ENCODE results near the gene ADCYAP1R1.

DNA sequence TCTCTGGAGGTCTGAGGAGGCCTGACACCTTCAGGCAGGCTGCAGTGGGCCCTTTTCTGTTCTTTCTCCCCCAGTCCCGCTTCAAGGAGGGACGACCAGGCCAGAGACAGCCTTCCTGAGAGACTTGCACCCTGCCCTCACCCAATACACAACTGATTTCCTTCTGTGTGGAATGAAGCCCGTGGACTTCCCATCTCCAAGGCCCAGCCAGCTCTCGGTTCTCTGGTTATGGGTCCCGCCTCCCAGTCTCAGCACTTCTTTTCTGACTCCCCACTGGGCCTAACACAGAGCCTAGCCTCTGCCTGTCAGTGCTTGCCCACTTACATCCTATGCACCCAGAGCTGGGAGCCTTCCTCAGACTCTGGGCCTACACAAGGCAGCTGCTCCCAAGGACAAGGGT, 24.1 kb upstream of the ADCYAP1R1 start:
- TF ChIP-seq, protein P1, sequence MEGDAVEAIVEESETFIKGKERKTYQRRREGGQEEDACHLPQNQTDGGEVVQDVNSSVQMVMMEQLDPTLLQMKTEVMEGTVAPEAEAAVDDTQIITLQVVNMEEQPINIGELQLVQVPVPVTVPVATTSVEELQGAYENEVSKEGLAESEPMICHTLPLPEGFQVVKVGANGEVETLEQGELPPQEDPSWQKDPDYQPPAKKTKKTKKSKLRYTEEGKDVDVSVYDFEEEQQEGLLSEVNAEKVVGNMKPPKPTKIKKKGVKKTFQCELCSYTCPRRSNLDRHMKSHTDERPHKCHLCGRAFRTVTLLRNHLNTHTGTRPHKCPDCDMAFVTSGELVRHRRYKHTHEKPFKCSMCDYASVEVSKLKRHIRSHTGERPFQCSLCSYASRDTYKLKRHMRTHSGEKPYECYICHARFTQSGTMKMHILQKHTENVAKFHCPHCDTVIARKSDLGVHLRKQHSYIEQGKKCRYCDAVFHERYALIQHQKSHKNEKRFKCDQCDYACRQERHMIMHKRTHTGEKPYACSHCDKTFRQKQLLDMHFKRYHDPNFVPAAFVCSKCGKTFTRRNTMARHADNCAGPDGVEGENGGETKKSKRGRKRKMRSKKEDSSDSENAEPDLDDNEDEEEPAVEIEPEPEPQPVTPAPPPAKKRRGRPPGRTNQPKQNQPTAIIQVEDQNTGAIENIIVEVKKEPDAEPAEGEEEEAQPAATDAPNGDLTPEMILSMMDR (IDR thresholded peaks at IDR 0.05) = no peak
- TF ChIP-seq POLR2A (IDR thresholded peaks at IDR 0.05) = no peak
